ENCODE data around the gene ATP1A1. TPM values are rescaled to one million over a fixed set of nuclear protein-coding genes. Genes with fewer than 3 reads are reported as not detected.

The ATP1A1 gene
- total RNA-seq, 1 experiment from 2014 or later, result 484 TPM

- intact Hi-C loops (cut with micrococcal nuclease; ENCODE audit: unreplicated experiment), result no loop called here
- peaks cover 2% of the 10 kb centered on the region for H3K9me3 Mint-ChIP-seq (ENCODE audit: low read depth, unreplicated experiment)
- CTCF ChIA-PET, result no interaction called here
- no TSS peak for BruUV-seq (replicated peaks)
- H3K36me3 Mint-ChIP-seq (ENCODE audit: insufficient read depth, unreplicated experiment), result peaks cover 13% of the 10 kb centered on the region
- H3K27ac Mint-ChIP-seq (ENCODE audit: unreplicated experiment), result no peak overlapping the region
- H3K4me3 Mint-ChIP-seq (ENCODE audit: low read depth, unreplicated experiment), result no peak overlapping the region
- no peak for DNase-seq
- H3K4me1 Mint-ChIP-seq (ENCODE audit: low read depth, unreplicated experiment), result no peaks in the 10 kb centered on the region
- no peaks in the 10 kb centered on the region for H3K27me3 Mint-ChIP-seq (ENCODE audit: unreplicated experiment)
- TF ChIP-seq, protein P1, sequence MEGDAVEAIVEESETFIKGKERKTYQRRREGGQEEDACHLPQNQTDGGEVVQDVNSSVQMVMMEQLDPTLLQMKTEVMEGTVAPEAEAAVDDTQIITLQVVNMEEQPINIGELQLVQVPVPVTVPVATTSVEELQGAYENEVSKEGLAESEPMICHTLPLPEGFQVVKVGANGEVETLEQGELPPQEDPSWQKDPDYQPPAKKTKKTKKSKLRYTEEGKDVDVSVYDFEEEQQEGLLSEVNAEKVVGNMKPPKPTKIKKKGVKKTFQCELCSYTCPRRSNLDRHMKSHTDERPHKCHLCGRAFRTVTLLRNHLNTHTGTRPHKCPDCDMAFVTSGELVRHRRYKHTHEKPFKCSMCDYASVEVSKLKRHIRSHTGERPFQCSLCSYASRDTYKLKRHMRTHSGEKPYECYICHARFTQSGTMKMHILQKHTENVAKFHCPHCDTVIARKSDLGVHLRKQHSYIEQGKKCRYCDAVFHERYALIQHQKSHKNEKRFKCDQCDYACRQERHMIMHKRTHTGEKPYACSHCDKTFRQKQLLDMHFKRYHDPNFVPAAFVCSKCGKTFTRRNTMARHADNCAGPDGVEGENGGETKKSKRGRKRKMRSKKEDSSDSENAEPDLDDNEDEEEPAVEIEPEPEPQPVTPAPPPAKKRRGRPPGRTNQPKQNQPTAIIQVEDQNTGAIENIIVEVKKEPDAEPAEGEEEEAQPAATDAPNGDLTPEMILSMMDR (IDR thresholded peaks at IDR 0.05; ENCODE audit: unreplicated experiment), result no peak
Measured at GRCh38 chr1:116368241-116368640, 4.8 kb upstream of the ATP1A1 start.

DNA sequence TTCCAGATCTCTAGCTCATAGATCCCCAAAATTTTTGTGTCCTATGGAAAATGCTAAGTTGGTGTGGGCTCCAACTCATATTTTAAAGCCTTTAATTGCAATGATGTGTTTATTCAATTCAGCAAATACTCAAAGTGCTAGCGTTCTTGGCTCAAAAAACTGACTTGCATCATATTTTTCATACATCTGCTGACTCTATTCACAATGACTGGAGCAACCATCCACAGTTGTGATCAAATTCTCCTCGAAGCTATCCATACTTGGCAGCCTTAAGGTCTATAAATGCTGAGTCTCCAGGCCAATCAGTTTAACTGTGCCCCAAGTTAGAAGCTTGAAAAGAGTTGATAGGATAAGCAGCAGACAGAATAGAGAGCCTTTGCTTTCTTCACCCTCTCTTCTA, 2.9 kb upstream of the ATP1A1 start:
- intact Hi-C loops (cut with micrococcal nuclease; ENCODE audit: unreplicated experiment), result loop anchor here (5.0 kb wide), 1 partner anchor 218 kb away; no protein-coding TSS in a partner anchor
- Mint-ChIP-seq H3K4me1 (ENCODE audit: low read depth, unreplicated experiment) (no peaks in the 10 kb centered on the region), H3K9me3 (ENCODE audit: low read depth, unreplicated experiment) (peaks cover 2% of the 10 kb centered on the region), H3K36me3 (ENCODE audit: insufficient read depth, unreplicated experiment) (peaks cover 32% of the 10 kb centered on the region), H3K27me3 (ENCODE audit: unreplicated experiment) (no peaks in the 10 kb centered on the region), H3K27ac (ENCODE audit: unreplicated experiment) (no peak overlapping the region), H3K4me3 (ENCODE audit: low read depth, unreplicated experiment) (no peak overlapping the region)
- TF ChIP-seq, protein P1 (IDR thresholded peaks at IDR 0.05; ENCODE audit: unreplicated experiment), result no peak
- no TSS peak for BruUV-seq (replicated peaks)
- CTCF ChIA-PET, result interaction anchor here (0.7 kb wide), 1 partner anchor 43 kb away, joined by 6 read pairs; no protein-coding TSS in a partner anchor
- no peak for DNase-seq

DNA sequence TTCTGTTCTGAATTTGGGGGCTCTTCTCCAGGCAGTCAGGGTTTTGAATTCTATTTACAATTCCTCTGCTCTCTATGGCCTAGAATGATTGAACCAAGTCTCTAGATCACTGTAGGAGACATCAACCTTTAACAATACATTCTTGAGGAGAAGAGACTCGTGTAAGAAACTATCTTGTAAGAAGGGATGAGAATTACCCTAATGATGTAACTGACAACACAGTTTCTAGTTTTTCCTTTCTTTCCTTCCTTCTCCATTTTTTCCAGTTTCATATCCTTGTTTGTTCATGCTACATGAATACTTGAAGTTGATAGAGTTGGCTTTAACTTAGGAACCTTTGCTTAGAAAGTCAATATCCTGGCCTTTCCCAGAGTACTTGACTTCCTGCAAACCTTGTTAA, 1.3 kb upstream of the ATP1A1 start:
- H3K27me3 Mint-ChIP-seq (ENCODE audit: unreplicated experiment), result no peaks in the 10 kb centered on the region
- CTCF ChIA-PET, result no interaction called here
- intact Hi-C loops (cut with micrococcal nuclease; ENCODE audit: unreplicated experiment), result loop anchor here (5.0 kb wide), 1 partner anchor 219 kb away; no protein-coding TSS in a partner anchor
- TF ChIP-seq, protein P1 (IDR thresholded peaks at IDR 0.05; ENCODE audit: unreplicated experiment), result no peak
- H3K9me3 Mint-ChIP-seq (ENCODE audit: low read depth, unreplicated experiment), result peaks cover 2% of the 10 kb centered on the region
- DNase-seq, result no peak
- peak overlapping the region; percentile 95 for H3K27ac Mint-ChIP-seq (ENCODE audit: unreplicated experiment)
- no peaks in the 10 kb centered on the region for H3K4me1 Mint-ChIP-seq (ENCODE audit: low read depth, unreplicated experiment)
- H3K36me3 Mint-ChIP-seq (ENCODE audit: insufficient read depth, unreplicated experiment), result peaks cover 48% of the 10 kb centered on the region
- BruUV-seq (replicated peaks), result no TSS peak
- peak overlapping the region; percentile 79 for H3K4me3 Mint-ChIP-seq (ENCODE audit: low read depth, unreplicated experiment)

DNA sequence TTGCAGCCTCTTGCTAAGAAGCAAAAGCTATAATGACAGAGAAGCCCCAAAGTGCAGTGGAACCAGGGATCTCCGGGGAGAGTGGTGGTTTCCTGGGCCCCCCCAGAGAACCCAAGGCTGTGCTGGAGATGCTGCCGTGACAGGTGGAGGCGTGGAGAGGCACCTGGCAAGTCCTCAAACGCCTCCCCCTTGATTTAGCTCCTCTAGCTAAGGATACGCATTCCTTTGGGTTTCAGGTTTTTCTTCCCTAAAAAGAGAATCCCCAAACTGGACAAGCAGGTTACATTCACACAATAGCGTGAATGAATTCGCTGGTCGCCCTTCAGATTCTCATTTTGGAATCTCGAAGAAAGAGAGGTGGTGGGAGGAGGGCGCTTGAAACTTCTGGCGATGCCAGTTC, 853 bp upstream of the ATP1A1 start:
- Mint-ChIP-seq H3K9me3 (ENCODE audit: low read depth, unreplicated experiment) (peaks cover 2% of the 10 kb centered on the region), H3K27me3 (ENCODE audit: unreplicated experiment) (no peaks in the 10 kb centered on the region), H3K4me1 (ENCODE audit: low read depth, unreplicated experiment) (no peaks in the 10 kb centered on the region), H3K4me3 (ENCODE audit: low read depth, unreplicated experiment) (peak overlapping the region; percentile 79), H3K27ac (ENCODE audit: unreplicated experiment) (peak overlapping the region; percentile 95), H3K36me3 (ENCODE audit: insufficient read depth, unreplicated experiment) (peaks cover 49% of the 10 kb centered on the region)
- intact Hi-C loops (cut with micrococcal nuclease; ENCODE audit: unreplicated experiment), result loop anchor here (5.0 kb wide), 1 partner anchor 220 kb away; no protein-coding TSS in a partner anchor
- no TSS peak for BruUV-seq (replicated peaks)
- CTCF ChIA-PET, result no interaction called here
- DNase-seq, result no peak
- TF ChIP-seq, protein P1 (IDR thresholded peaks at IDR 0.05; ENCODE audit: unreplicated experiment), result no peak

Data from Calu3 (cell line).